NT2/D1 (cell line): Measurements from ENCODE around the gene SLC25A22.
A peak's percentile ranks its signal among the peaks of the same experiment; 100 is the strongest.

Experiments used
- DNase-seq: peaks from one replicate; pipeline ENCODE4 v3.0.0-alpha.2; 2011; ENCODE audit warnings: low read depth, low spot score
- H3K27me3 ChIP-seq: 2 replicates; pipeline ENCODE4 v1.6.0; 2011; ENCODE audit warnings: mild to moderate bottlenecking; ENCODE audit not compliant: insufficient read length, insufficient read depth
- H3K36me3 ChIP-seq: 2 replicates; pipeline ENCODE4 v1.6.1; 2011; ENCODE audit warnings: mild to moderate bottlenecking, low read length, mixed read lengths; ENCODE audit not compliant: insufficient read depth, insufficient read length
- H3K4me1 ChIP-seq: 2 replicates; pipeline ENCODE4 v1.5.1; 2011; ENCODE audit not compliant: insufficient read depth, insufficient read length
- H3K4me3 ChIP-seq: 2 replicates; pipeline ENCODE4 v1.5.1; 2011; ENCODE audit warnings: low read depth; ENCODE audit not compliant: insufficient read length
- H3K9ac ChIP-seq: 2 replicates; pipeline ENCODE4 v1.6.0; 2011; ENCODE audit warnings: low read depth; ENCODE audit not compliant: insufficient read length
- H3K9me3 ChIP-seq: 2 replicates; pipeline ENCODE4 v1.5.1; 2011; ENCODE audit warnings: mild to moderate bottlenecking, low read length; ENCODE audit not compliant: insufficient read depth
- SUZ12 ChIP-seq: IDR thresholded peaks from 2 replicates; pipeline ENCODE4 v1.6.1; 2011; ENCODE audit not compliant: insufficient read length, insufficient read depth; ENCODE audit errors: extremely low read depth
- YY1 ChIP-seq: IDR thresholded peaks from 2 replicates; pipeline ENCODE4 v1.6.1; 2011; ENCODE audit not compliant: insufficient read length, insufficient read depth
- ZNF274 ChIP-seq: IDR thresholded peaks from 2 replicates; pipeline ENCODE4 v1.6.1; 2011; ENCODE audit warnings: mild to moderate bottlenecking, low read depth, low read length

The SLC25A22 gene

GRCh38 chr11:812390-812789, 14.3 kb upstream of the SLC25A22 start:
- H3K9me3 ChIP-seq = no peaks in the 10 kb centered on the region
- no peak overlapping the region for H3K4me3 ChIP-seq
- H3K9ac ChIP-seq = peak overlapping the region; percentile 98
- H3K36me3 ChIP-seq = peaks cover 56% of the 10 kb centered on the region
- H3K4me1 ChIP-seq = peaks cover 12% of the 10 kb centered on the region
- no peak for DNase-seq
- H3K27me3 ChIP-seq = no peaks in the 10 kb centered on the region
- TF ChIP-seq SUZ12 = no peak
- TF ChIP-seq ZNF274 = no peak

GRCh38 chr11:811446-812245, 13.6 kb upstream of the SLC25A22 start:
- H3K4me1 ChIP-seq = peaks cover 12% of the 10 kb centered on the region
- H3K9me3 ChIP-seq = no peaks in the 10 kb centered on the region
- H3K27me3 ChIP-seq = no peaks in the 10 kb centered on the region
- H3K4me3 ChIP-seq = peak overlapping the region; percentile 98
- no peak for TF ChIP-seq ZNF274
- TF ChIP-seq SUZ12 = no peak
- no peak for TF ChIP-seq YY1
- no peak for DNase-seq
- peak overlapping the region; percentile 98 for H3K9ac ChIP-seq
- H3K36me3 ChIP-seq = peaks cover 56% of the 10 kb centered on the region

GRCh38 chr11:810040-810567, 12.0 kb upstream of the SLC25A22 start:
- Histone ChIP-seq H3K4me1 (peaks cover 9% of the 10 kb centered on the region), H3K27me3 (no peaks in the 10 kb centered on the region), H3K4me3 (peak overlapping the region; percentile 98), H3K9me3 (no peaks in the 10 kb centered on the region), H3K9ac (peak overlapping the region; percentile 98), H3K36me3 (peaks cover 49% of the 10 kb centered on the region)
- no peak for DNase-seq
- TF ChIP-seq YY1 = no peak
- TF ChIP-seq SUZ12 = no peak
- TF ChIP-seq ZNF274 = no peak

GRCh38 chr11:809287-810039, 11.4 kb upstream of the SLC25A22 start, which contains the start of gene RPLP2:
RPLP2 (plus strand) TSS chr11:809967; CDS start chr11:810235, 268 bp downstream.
- Histone ChIP-seq H3K9ac (peak within 1 kb of the TSS; percentile 98), H3K36me3 (peaks cover 43% of the 10 kb centered on the region), H3K4me3 (peak within 1 kb of the TSS; percentile 98), H3K27me3 (no peaks in the 10 kb centered on the region), H3K9me3 (no peaks in the 10 kb centered on the region), H3K4me1 (peaks cover 12% of the 10 kb centered on the region)
- DNase-seq = peak; percentile 96
- TF ChIP-seq YY1 = no peak

GRCh38 chr11:808427-809286, 10.6 kb upstream of the SLC25A22 start:
- Histone ChIP-seq H3K4me3 (peak overlapping the region; percentile 98), H3K27me3 (no peaks in the 10 kb centered on the region), H3K36me3 (peaks cover 41% of the 10 kb centered on the region), H3K9me3 (no peaks in the 10 kb centered on the region), H3K9ac (peak overlapping the region; percentile 98), H3K4me1 (peaks cover 20% of the 10 kb centered on the region)
- no peak for DNase-seq
- TF ChIP-seq YY1 (no peak), ZNF274 (no peak), SUZ12 (no peak)

GRCh38 chr11:804599-804964, 6.5 kb upstream of the SLC25A22 start:
- Histone ChIP-seq H3K9ac (peak overlapping the region; percentile 96), H3K36me3 (peaks cover 44% of the 10 kb centered on the region), H3K27me3 (no peaks in the 10 kb centered on the region), H3K4me1 (peaks cover 21% of the 10 kb centered on the region), H3K9me3 (no peaks in the 10 kb centered on the region), H3K4me3 (peak overlapping the region; percentile 75)
- DNase-seq = no peak
- TF ChIP-seq YY1 (no peak), ZNF274 (no peak), SUZ12 (no peak)
